GM23338 (cell line): ENCODE data around the gene PCED1A. TPM values are rescaled to one million over a fixed set of nuclear protein-coding genes. Genes with fewer than 3 reads are reported as not detected.
A peak's percentile ranks its signal among the peaks of the same experiment; 100 is the strongest.

Experiments
- ATAC-seq: fragments of 200-7000 bp; cut with Tn5 transposase; 3 replicates; pipeline ENCODE4 v1.9.1; 2020
- DNase-seq: peaks from one replicate; pipeline ENCODE4 v3.0.0-alpha.2; 2015; ENCODE audit warnings: low spot score
- H2AFZ ChIP-seq: fragments of 200-600 bp; sonication (generic); 2 replicates; pipeline ENCODE4 v1.8.0; 2016; ENCODE audit warnings: antibody characterized with exemption, mild to moderate bottlenecking, moderate library complexity
- H3F3A ChIP-seq: fragments of 200-600 bp; sonication (generic); replicated peaks from 2 replicates; pipeline ENCODE4 v1.8.0; 2017; ENCODE audit warnings: antibody characterized with exemption, mixed run types, low read depth
- H3K27ac ChIP-seq: fragments of 200-600 bp; sonication (generic); 2 replicates; pipeline ENCODE4 v1.6.1; 2016; ENCODE audit warnings: low read depth
- H3K27me3 ChIP-seq: fragments of 200-600 bp; sonication (generic); 2 replicates; pipeline ENCODE4 v1.8.0; 2016; ENCODE audit warnings: mild to moderate bottlenecking, mixed run types, moderate library complexity; ENCODE audit not compliant: insufficient read depth
- H3K36me3 ChIP-seq: fragments of 200-600 bp; sonication (generic); 2 replicates; pipeline ENCODE4 v1.8.0; 2016; ENCODE audit warnings: mild to moderate bottlenecking; ENCODE audit not compliant: insufficient read depth
- H3K4me1 ChIP-seq: fragments of 200-600 bp; sonication (generic); 2 replicates; pipeline ENCODE4 v1.8.0; 2016; ENCODE audit warnings: mild to moderate bottlenecking, moderate library complexity; ENCODE audit not compliant: insufficient read depth
- H3K4me2 ChIP-seq: fragments of 200-600 bp; sonication (generic); 2 replicates; pipeline ENCODE4 v1.7.1; 2017; ENCODE audit warnings: mixed run types
- H3K4me3 ChIP-seq: fragments of 200-600 bp; sonication (generic); 2 replicates; pipeline ENCODE4 v1.6.1; 2016; ENCODE audit warnings: mixed run types
- H3K79me2 ChIP-seq: fragments of 200-600 bp; sonication (generic); replicated peaks from 2 replicates; pipeline ENCODE4 v1.8.0; 2017; ENCODE audit warnings: mild to moderate bottlenecking; ENCODE audit not compliant: insufficient read depth
- H3K9me2 ChIP-seq: fragments of 200-600 bp; sonication (generic); 2 replicates; pipeline ENCODE4 v1.8.0; 2017; ENCODE audit not compliant: insufficient read depth
- H4K20me1 ChIP-seq: fragments of 200-600 bp; sonication (generic); replicated peaks from 2 replicates; pipeline ENCODE4 v1.8.0; 2017; ENCODE audit warnings: mild to moderate bottlenecking; ENCODE audit not compliant: insufficient read depth
- H3K27ac Mint-ChIP-seq: 2 replicates; pipeline ENCODE4 v1.8.0; 2020; ENCODE audit warnings: inconsistent platforms, mild to moderate bottlenecking, moderate library complexity, mixed read lengths
- H3K27me3 Mint-ChIP-seq: 3 replicates; pipeline ENCODE4 v1.8.0; 2022; ENCODE audit warnings: low read depth, mild to moderate bottlenecking, moderate library complexity, mixed read lengths, inconsistent platforms; ENCODE audit not compliant: insufficient read depth, poor library complexity
- H3K36me3 Mint-ChIP-seq: 3 replicates; pipeline ENCODE4 v1.8.0; 2021; ENCODE audit warnings: low read depth, mild to moderate bottlenecking, inconsistent platforms, moderate library complexity, mixed read lengths
- H3K4me1 Mint-ChIP-seq: 3 replicates; pipeline ENCODE4 v1.8.0; 2020; ENCODE audit warnings: mild to moderate bottlenecking, inconsistent platforms, mixed read lengths
- H3K4me3 Mint-ChIP-seq: 3 replicates; pipeline ENCODE4 v1.8.0; 2021; ENCODE audit warnings: moderate library complexity, mild to moderate bottlenecking, inconsistent platforms, mixed read lengths
- H3K9me3 Mint-ChIP-seq: 3 replicates; pipeline ENCODE4 v1.8.0; 2020; ENCODE audit warnings: moderate library complexity, mild to moderate bottlenecking, inconsistent platforms, mixed read lengths
- CREB1 ChIP-seq: fragments of 250-450 bp; sonication (Bioruptor Pico); IDR thresholded peaks from 2 replicates; pipeline ENCODE4 v1.5.0; 2020; ENCODE audit warnings: low read depth, mild to moderate bottlenecking, moderate library complexity
- EZH2 ChIP-seq: fragments of 200-600 bp; sonication (generic); IDR thresholded peaks from one replicate; pipeline ENCODE4 v1.8.0; 2017; ENCODE audit warnings: antibody characterized with exemption, mild to moderate bottlenecking, low read depth; ENCODE audit not compliant: unreplicated experiment
- EZH2phosphoT487 ChIP-seq: fragments of 200-600 bp; sonication (generic); IDR thresholded peaks from one replicate; pipeline ENCODE4 v1.8.1; 2018; ENCODE audit warnings: antibody characterized with exemption; ENCODE audit not compliant: unreplicated experiment
- JUNB ChIP-seq: IDR thresholded peaks from one replicate; pipeline ENCODE4 v1.6.1; 2016; ENCODE audit warnings: antibody characterized with exemption; ENCODE audit not compliant: unreplicated experiment
- POLR2AphosphoS5 ChIP-seq: IDR thresholded peaks from 2 replicates; pipeline ENCODE4 v1.6.1; 2016; ENCODE audit warnings: antibody characterized with exemption, low read depth
- ZNF331 ChIP-seq: fragments of 250-450 bp; sonication (Bioruptor Pico); IDR thresholded peaks from 2 replicates; pipeline ENCODE4 v1.5.0; 2020; ENCODE audit warnings: low read depth, mild to moderate bottlenecking, moderate library complexity
- polyA plus RNA-seq: library from polyadenylated mRNA; unstranded; fragments of >200 nt; fragmentation: Nextera tagmentation; extraction: Ambion mirVana; gene quantifications from 2 replicates; pipeline ENCODE4 v1.2.1, GENCODE V29; 2016
- total RNA-seq: library from RNA; depleted of rRNA; stranded (reverse); fragments of >200 nt; shearing (Covaris generic); gene quantifications from 2 replicates; pipeline ENCODE4 v1.2.3, GENCODE V29; 2014
- TF ChIP-seq, protein P1 (sequence below), 2 experiments: fragments of 200-600 bp in 1 of 2; sonication (generic) in 1 of 2; conservative IDR thresholded peaks; 2 replicates each; pipeline versions ENCODE4 v1.5.1 to v1.6.1; 2016 to 2017; ENCODE audit warnings: antibody characterized with exemption in 2 of 2, low read depth in 2 of 2, mild to moderate bottlenecking in 2 of 2, moderate library complexity in 1 of 2
- TF ChIP-seq, protein P2 (sequence below): fragments of 250-450 bp; sonication (Bioruptor Pico); IDR thresholded peaks from 2 replicates; pipeline ENCODE4 v1.5.0; 2020; ENCODE audit warnings: mild to moderate bottlenecking, moderate library complexity

Gene PCED1A
- total and polyA plus RNA-seq, 2 experiments from 2014 or later: 5.0 to 8.9 TPM

- TF ChIP-seq, protein P1, sequence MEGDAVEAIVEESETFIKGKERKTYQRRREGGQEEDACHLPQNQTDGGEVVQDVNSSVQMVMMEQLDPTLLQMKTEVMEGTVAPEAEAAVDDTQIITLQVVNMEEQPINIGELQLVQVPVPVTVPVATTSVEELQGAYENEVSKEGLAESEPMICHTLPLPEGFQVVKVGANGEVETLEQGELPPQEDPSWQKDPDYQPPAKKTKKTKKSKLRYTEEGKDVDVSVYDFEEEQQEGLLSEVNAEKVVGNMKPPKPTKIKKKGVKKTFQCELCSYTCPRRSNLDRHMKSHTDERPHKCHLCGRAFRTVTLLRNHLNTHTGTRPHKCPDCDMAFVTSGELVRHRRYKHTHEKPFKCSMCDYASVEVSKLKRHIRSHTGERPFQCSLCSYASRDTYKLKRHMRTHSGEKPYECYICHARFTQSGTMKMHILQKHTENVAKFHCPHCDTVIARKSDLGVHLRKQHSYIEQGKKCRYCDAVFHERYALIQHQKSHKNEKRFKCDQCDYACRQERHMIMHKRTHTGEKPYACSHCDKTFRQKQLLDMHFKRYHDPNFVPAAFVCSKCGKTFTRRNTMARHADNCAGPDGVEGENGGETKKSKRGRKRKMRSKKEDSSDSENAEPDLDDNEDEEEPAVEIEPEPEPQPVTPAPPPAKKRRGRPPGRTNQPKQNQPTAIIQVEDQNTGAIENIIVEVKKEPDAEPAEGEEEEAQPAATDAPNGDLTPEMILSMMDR (conservative IDR thresholded peaks at IDR 0.05; ENCODE audit: low read depth in 2 of 2): no peak
- no peak for TF ChIP-seq EZH2phosphoT487
Observed at GRCh38 chr20:2807019-2807418, 33.4 kb downstream of the PCED1A start (continued).

- H3K79me2 ChIP-seq: no peaks in the 10 kb centered on the region
- peaks cover 23% of the 10 kb centered on the region for H3K4me1 ChIP-seq
- peaks cover 3% of the 10 kb centered on the region; the same call in 1 of the 2 replicates for H4K20me1 ChIP-seq
- TF ChIP-seq ZNF331 (no peak), CREB1 (CRISPR knock-in tag) (no peak), POLR2AphosphoS5 (no peak), JUNB (no peak), EZH2 (peak; percentile 17)
- TF ChIP-seq, protein P1 (conservative IDR thresholded peaks at IDR 0.05; ENCODE audit: low read depth in 2 of 2): no peak
- TF ChIP-seq, protein P2, sequence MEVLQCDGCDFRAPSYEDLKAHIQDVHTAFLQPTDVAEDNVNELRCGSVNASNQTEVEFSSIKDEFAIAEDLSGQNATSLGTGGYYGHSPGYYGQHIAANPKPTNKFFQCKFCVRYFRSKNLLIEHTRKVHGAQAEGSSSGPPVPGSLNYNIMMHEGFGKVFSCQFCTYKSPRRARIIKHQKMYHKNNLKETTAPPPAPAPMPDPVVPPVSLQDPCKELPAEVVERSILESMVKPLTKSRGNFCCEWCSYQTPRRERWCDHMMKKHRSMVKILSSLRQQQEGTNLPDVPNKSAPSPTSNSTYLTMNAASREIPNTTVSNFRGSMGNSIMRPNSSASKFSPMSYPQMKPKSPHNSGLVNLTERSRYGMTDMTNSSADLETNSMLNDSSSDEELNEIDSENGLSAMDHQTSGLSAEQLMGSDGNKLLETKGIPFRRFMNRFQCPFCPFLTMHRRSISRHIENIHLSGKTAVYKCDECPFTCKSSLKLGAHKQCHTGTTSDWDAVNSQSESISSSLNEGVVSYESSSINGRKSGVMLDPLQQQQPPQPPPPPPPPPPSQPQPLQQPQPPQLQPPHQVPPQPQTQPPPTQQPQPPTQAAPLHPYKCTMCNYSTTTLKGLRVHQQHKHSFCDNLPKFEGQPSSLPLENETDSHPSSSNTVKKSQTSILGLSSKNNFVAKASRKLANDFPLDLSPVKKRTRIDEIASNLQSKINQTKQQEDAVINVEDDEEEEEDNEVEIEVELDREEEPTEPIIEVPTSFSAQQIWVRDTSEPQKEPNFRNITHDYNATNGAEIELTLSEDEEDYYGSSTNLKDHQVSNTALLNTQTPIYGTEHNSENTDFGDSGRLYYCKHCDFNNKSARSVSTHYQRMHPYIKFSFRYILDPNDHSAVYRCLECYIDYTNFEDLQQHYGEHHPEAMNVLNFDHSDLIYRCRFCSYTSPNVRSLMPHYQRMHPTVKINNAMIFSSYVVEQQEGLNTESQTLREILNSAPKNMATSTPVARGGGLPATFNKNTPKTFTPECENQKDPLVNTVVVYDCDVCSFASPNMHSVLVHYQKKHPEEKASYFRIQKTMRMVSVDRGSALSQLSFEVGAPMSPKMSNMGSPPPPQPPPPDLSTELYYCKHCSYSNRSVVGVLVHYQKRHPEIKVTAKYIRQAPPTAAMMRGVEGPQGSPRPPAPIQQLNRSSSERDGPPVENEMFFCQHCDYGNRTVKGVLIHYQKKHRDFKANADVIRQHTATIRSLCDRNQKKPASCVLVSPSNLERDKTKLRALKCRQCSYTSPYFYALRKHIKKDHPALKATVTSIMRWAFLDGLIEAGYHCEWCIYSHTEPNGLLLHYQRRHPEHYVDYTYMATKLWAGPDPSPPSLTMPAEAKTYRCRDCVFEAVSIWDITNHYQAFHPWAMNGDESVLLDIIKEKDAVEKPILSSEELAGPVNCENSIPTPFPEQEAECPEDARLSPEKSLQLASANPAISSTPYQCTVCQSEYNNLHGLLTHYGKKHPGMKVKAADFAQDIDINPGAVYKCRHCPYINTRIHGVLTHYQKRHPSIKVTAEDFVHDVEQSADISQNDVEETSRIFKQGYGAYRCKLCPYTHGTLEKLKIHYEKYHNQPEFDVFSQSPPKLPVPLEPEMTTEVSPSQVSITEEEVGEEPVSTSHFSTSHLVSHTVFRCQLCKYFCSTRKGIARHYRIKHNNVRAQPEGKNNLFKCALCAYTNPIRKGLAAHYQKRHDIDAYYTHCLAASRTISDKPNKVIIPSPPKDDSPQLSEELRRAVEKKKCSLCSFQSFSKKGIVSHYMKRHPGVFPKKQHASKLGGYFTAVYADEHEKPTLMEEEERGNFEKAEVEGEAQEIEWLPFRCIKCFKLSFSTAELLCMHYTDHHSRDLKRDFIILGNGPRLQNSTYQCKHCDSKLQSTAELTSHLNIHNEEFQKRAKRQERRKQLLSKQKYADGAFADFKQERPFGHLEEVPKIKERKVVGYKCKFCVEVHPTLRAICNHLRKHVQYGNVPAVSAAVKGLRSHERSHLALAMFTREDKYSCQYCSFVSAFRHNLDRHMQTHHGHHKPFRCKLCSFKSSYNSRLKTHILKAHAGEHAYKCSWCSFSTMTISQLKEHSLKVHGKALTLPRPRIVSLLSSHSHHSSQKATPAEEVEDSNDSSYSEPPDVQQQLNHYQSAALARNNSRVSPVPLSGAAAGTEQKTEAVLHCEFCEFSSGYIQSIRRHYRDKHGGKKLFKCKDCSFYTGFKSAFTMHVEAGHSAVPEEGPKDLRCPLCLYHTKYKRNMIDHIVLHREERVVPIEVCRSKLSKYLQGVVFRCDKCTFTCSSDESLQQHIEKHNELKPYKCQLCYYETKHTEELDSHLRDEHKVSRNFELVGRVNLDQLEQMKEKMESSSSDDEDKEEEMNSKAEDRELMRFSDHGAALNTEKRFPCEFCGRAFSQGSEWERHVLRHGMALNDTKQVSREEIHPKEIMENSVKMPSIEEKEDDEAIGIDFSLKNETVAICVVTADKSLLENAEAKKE (CRISPR knock-in tag): no peak
- H2AFZ ChIP-seq: no peak overlapping the region
- peak overlapping the region; percentile 16; the same call in 1 of the 3 replicates for H3K4me3 Mint-ChIP-seq
- H3K27me3 ChIP-seq: peaks cover 99% of the 10 kb centered on the region
- DNase-seq (no peak), ATAC-seq (no peak)
- no peak overlapping the region for H3K4me2 ChIP-seq
- H3K36me3 ChIP-seq: no peaks in the 10 kb centered on the region
- no peaks in the 10 kb centered on the region; the same call in 2 of the 3 replicates for H3K36me3 Mint-ChIP-seq
- H3K27me3 Mint-ChIP-seq: peaks cover 91% of the 10 kb centered on the region
- no peak overlapping the region for H3K4me3 ChIP-seq
- H3K4me1 Mint-ChIP-seq: peaks cover 19% of the 10 kb centered on the region
- no peaks in the 10 kb centered on the region; the same call in 1 of the 3 replicates for H3K9me3 Mint-ChIP-seq
- H3F3A ChIP-seq: no peaks in the 10 kb centered on the region
- no peak overlapping the region for H3K27ac Mint-ChIP-seq
- no peak overlapping the region for H3K27ac ChIP-seq
- no peaks in the 10 kb centered on the region for H3K9me2 ChIP-seq
Observed at GRCh38 chr20:2806351-2806701, 34.1 kb downstream of the PCED1A start.
